Measurements from ENCODE around the gene LRP1-AS. TPM values are rescaled to one million over a fixed set of nuclear protein-coding genes. Genes with fewer than 3 reads are reported as not detected.

Gene LRP1-AS
- total and polyA plus RNA-seq, 8 donors, result not detected

GRCh38 chr12:57191410-57191809 is 44.0 kb upstream of the LRP1-AS start:
- Histone ChIP-seq H3K36me3 (peaks cover 79 to 100% (median 100%) of the 10 kb centered on the region in 4 donors), H3K27me3 (no peaks in the 10 kb centered on the region), H3K27ac (no peak overlapping the region), H3K4me3 (no peak overlapping the region), H3K4me1 (no peaks in the 10 kb centered on the region), H3K9me3 (no peaks in the 10 kb centered on the region)
- intact Hi-C loops (cut with DNase I; ENCODE audit: low total_unique reads), result no loop called here
- TF ChIP-seq EP300 (IDR thresholded peaks at IDR 0.05) (no peak), POLR2A (IDR thresholded peaks at IDR 0.05) (no peak), POLR2AphosphoS5 (IDR thresholded peaks at IDR 0.05) (no peak)
- TF ChIP-seq, protein P1, sequence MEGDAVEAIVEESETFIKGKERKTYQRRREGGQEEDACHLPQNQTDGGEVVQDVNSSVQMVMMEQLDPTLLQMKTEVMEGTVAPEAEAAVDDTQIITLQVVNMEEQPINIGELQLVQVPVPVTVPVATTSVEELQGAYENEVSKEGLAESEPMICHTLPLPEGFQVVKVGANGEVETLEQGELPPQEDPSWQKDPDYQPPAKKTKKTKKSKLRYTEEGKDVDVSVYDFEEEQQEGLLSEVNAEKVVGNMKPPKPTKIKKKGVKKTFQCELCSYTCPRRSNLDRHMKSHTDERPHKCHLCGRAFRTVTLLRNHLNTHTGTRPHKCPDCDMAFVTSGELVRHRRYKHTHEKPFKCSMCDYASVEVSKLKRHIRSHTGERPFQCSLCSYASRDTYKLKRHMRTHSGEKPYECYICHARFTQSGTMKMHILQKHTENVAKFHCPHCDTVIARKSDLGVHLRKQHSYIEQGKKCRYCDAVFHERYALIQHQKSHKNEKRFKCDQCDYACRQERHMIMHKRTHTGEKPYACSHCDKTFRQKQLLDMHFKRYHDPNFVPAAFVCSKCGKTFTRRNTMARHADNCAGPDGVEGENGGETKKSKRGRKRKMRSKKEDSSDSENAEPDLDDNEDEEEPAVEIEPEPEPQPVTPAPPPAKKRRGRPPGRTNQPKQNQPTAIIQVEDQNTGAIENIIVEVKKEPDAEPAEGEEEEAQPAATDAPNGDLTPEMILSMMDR (IDR thresholded peaks at IDR 0.05), result no peak
- 81 to 94% (median 90%) methylated on average over 6 to 11 of the region's 11 CpGs for WGBS, 5 donors
- no peak for DNase-seq

GRCh38 chr12:57190821-57191220 is 43.4 kb upstream of the LRP1-AS start:
- WGBS, 5 donors, result 92 to 98% (median 95%) methylated on average over 16 to 23 of the region's 23 CpGs
- intact Hi-C loops (cut with DNase I; ENCODE audit: low total_unique reads), result no loop called here
- TF ChIP-seq, protein P1 (IDR thresholded peaks at IDR 0.05), result no peak
- no peak for TF ChIP-seq POLR2A (IDR thresholded peaks at IDR 0.05)
- DNase-seq, result no peak
- no peaks in the 10 kb centered on the region for H3K4me1 ChIP-seq
- no peaks in the 10 kb centered on the region for H3K27me3 ChIP-seq
- no peaks in the 10 kb centered on the region for H3K9me3 ChIP-seq
- H3K36me3 ChIP-seq, result peaks cover 79 to 100% (median 100%) of the 10 kb centered on the region in 4 donors
- no peak overlapping the region for H3K4me3 ChIP-seq
- H3K27ac ChIP-seq, result no peak overlapping the region

- Histone ChIP-seq H3K4me3 (no peak overlapping the region), H3K9me3 (no peaks in the 10 kb centered on the region), H3K4me1 (no peaks in the 10 kb centered on the region), H3K27ac (no peak overlapping the region), H3K36me3 (peaks cover 79 to 100% (median 100%) of the 10 kb centered on the region in 4 donors), H3K27me3 (no peaks in the 10 kb centered on the region)
- intact Hi-C loops (cut with DNase I; ENCODE audit: low total_unique reads), result no loop called here
- TF ChIP-seq, protein P1 (IDR thresholded peaks at IDR 0.05), result no peak
- TF ChIP-seq POLR2AphosphoS5 (IDR thresholded peaks at IDR 0.05), result no peak
- no peak for TF ChIP-seq EP300 (IDR thresholded peaks at IDR 0.05)
- TF ChIP-seq POLR2A (IDR thresholded peaks at IDR 0.05), result no peak
- no peak for DNase-seq
- WGBS, 5 donors, result 76 to 86% (median 81%) methylated on average over 6 of the region's 6 CpGs
Observed at GRCh38 chr12:57190037-57190436, 42.6 kb upstream of the LRP1-AS start.

- H3K4me1 ChIP-seq, result no peaks in the 10 kb centered on the region
- no peak for TF ChIP-seq POLR2AphosphoS5 (IDR thresholded peaks at IDR 0.05)
- no peak overlapping the region for H3K4me3 ChIP-seq
- intact Hi-C loops (cut with DNase I; ENCODE audit: low total_unique reads), result no loop called here
- H3K9me3 ChIP-seq, result no peaks in the 10 kb centered on the region
- no peaks in the 10 kb centered on the region for H3K27me3 ChIP-seq
- WGBS, 5 donors, result 74 to 86% (median 82%) methylated on average over 7 to 8 of the region's 8 CpGs
- no peak for DNase-seq
- H3K27ac ChIP-seq, result no peak overlapping the region
- H3K36me3 ChIP-seq, result peaks cover 81 to 100% (median 98%) of the 10 kb centered on the region in 4 donors
Observed at GRCh38 chr12:57188090-57188425, 40.6 kb upstream of the LRP1-AS start.

- no peak for DNase-seq
- H3K4me3 ChIP-seq, result no peak overlapping the region
- H3K27ac ChIP-seq, result no peak overlapping the region
- peaks cover 75 to 94% (median 92%) of the 10 kb centered on the region in 4 donors for H3K36me3 ChIP-seq
- H3K27me3 ChIP-seq, result no peaks in the 10 kb centered on the region
- H3K4me1 ChIP-seq, result no peaks in the 10 kb centered on the region
- TF ChIP-seq POLR2AphosphoS5 (IDR thresholded peaks at IDR 0.05) (no peak), POLR2A (IDR thresholded peaks at IDR 0.05) (no peak), EP300 (IDR thresholded peaks at IDR 0.05) (no peak)
- TF ChIP-seq, protein P1 (IDR thresholded peaks at IDR 0.05), result no peak
- no peaks in the 10 kb centered on the region for H3K9me3 ChIP-seq
- intact Hi-C loops (cut with DNase I; ENCODE audit: low total_unique reads), result no loop called here
- WGBS, 5 donors, result 69 to 81% (median 75%) methylated on average over 21 of the region's 21 CpGs
Observed at GRCh38 chr12:57187222-57188089, 40.0 kb upstream of the LRP1-AS start.

Measured in stomach (tissue), 9 donors.